NCI-H2196 (cell line): Measurements from ENCODE around the gene MAP3K20.

ENCODE experiments used
- DNase-seq: peaks from one replicate; lab custom pipeline; 2025; ENCODE audit not compliant: unreplicated experiment; lab: John Stamatoyannopoulos, UW

MAP3K20 gene

DNA sequence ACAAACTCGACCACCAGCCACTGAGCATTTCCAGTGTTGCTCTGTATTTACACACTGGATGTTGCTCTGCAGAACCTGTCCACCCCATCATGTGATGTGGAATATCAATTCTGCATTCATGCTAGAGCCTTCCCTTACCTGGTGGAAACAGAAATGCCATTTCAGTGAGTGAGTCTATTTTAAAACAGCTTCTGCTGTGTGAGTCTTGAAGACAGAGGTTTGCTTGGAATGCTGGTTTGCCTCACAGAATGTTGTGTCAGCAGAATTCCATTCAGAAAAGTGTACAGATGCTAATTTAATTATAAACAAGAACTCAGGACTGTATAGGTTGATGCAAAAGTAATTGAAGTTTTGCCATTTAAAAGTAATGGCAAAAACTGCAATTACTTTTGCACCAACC, 118.3 kb downstream of the MAP3K20 start:
- DNase-seq, result no peak

GRCh38 chr2:173195100-173195499, 119.5 kb downstream of the MAP3K20 start:
- DNase-seq, result no peak

- DNase-seq, result no peak
These were observed 120.4 kb downstream of the MAP3K20 start for GRCh38 chr2:173196080-173196479.

- no peak for DNase-seq
These were observed 121.0 kb downstream of the MAP3K20 start for GRCh38 chr2:173196638-173197037.

DNA sequence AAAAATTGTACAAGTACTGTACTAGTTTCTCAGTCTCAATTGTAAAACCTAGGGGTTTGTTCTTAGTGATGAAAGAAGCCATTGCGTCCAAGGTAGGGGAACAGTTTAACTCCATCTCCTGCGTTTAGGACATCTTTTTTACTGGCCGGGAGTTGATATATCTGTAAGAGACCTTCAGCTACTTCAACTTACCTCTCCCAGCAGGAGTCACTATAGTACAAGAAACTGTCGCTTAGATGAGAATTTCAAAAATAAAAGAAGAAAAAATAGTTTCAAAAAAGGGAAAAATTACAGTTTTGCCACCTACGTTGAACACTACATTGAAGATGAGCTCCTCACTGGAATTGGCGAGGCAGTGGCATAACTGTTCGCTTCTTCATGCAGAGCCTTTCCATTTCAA, 122.7 kb downstream of the MAP3K20 start:
- no peak for DNase-seq

DNA sequence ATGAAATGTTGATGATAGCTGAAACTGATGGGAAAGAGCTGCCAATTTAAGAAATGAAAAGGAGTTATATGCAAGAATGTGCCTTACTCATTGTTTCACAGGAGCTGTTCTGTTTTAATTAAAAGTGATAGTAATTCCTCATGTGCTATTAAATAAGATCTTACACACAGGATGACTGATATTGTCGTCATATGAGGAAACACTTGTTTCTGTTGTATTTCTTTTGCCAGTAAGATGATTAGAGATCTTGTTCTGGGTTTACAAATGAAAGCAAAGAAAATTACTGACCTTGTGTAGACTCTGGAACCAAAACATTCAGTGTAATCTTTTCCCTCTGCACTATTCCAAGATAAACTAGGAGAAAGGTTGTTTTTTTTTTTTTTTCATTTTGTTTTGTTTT, 123.6 kb downstream of the MAP3K20 start:
- DNase-seq, result no peak

- DNase-seq, result no peak
These were observed 126.9 kb downstream of the MAP3K20 start for GRCh38 chr2:173202570-173202969.

- DNase-seq, result peak; percentile 33
These were observed 128.7 kb downstream of the MAP3K20 start for GRCh38 chr2:173204316-173204715.

DNA sequence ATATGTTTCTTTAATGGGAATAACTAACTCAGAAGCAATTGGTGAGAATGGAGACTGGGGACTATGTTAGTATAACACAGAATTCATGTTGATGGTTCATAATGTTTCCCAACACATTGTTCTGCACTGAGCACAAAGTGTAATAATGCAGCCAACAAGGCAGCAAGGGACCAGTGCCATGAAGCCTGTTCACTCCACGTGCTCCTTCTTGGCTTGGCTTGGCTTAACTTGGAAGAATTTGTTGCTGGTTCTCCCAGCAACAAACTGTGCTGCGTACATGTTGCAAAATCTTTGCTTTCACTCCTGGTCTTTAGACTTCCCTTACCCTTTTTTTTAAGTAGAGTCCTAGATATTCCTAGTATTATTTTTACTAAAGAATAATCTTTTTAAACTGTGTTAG, 129.7 kb downstream of the MAP3K20 start:
- no peak for DNase-seq

- peak; percentile 55 for DNase-seq
These were observed 131.5 kb downstream of the MAP3K20 start for GRCh38 chr2:173207124-173207523.

GRCh38 chr2:173210270-173211196, 134.9 kb downstream of the MAP3K20 start:
- DNase-seq, result peak; percentile 84

DNA sequence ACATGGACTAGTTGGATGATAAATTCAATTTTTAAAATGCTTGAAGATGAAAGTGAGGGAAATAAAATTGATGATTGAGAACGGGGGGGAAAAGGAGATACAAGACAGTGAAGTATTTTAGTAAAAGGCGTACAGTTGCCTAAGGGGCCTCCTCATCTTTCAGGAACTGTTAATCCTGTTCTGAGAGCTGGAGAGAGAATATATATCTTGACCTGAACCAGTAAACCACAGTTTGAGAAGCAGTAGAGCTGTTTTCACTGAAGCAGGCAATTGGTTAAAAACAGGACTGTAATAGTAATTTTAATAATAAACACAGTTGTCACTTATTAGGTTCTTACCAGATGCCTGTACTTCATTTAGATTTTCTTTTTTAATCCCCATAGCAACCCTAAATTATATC, 137.5 kb downstream of the MAP3K20 start:
- DNase-seq, result no peak

- no peak for DNase-seq
These were observed 138.6 kb downstream of the MAP3K20 start for GRCh38 chr2:173214213-173214612.

DNA sequence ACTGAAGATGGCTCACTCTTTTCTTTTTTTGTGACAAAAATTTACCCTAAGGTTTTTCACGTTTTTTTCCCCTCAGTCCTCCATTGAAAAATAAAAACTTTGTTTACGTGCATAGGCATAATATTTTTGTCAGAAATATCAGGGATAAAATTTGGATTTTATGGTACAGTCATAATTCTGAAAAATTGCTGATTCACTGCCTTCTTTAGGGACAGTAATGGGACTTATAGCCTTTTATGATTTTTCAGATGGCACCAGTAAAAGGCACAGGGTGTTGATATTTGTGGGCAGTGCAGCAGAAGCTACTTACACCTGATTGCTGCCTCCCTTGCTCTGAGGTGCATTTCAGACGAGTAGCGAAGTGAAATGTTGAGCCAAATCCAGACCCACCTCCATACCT, 139.7 kb downstream of the MAP3K20 start:
- DNase-seq, result no peak

GRCh38 chr2:173216051-173216450, 140.4 kb downstream of the MAP3K20 start:
- no peak for DNase-seq

DNA sequence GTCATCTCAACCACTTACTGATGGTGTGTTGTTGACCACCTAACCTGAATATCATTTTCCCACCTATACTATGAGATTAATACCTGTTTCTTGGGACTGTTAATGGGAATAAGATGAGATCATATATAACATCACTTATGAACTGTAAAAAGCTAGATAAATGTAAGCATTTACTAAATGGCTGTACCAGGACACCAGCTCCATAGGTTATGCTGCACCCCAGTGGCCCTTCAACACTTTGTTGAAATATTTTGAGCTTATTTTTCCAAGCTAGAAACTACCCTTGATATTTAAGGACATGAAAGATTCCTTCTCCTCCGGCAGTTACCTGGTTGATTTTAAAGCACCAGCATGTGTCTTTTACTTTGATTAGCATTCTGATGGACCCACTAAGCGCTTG, 141.0 kb downstream of the MAP3K20 start:
- DNase-seq, result no peak

DNA sequence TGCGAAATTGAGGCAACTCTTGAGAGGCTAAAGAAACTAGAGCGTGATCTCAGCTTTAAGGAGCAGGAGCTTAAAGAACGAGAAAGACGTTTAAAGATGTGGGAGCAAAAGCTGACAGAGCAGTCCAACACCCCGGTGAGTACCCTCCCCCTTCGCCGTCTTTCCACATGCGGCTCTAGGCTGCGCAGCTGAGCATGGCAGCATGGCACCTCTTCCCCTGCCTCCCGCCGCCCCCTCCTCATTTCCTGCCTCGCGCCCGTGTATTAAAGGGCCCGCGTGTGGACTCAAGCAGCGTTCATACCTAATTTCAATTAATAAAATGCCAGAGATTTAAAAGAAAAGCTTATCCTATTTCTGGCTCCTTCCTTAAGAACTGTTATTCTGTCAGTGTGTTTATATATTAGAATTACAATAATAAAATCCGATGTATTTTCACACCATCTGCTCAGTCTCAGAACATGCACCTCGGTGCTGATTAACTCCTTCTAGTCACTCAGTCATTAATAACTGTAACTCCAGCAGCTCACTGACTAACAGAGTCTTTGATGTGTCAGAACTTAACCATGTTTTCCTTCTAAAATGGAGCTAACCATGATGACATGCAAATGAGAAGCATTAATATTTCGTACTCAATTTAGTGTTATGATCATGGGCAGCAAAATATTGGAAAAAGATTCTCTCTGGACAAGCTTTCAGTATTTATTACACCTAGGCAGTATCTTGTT, 141.6 kb downstream of the MAP3K20 start:
- DNase-seq, result no peak

DNA sequence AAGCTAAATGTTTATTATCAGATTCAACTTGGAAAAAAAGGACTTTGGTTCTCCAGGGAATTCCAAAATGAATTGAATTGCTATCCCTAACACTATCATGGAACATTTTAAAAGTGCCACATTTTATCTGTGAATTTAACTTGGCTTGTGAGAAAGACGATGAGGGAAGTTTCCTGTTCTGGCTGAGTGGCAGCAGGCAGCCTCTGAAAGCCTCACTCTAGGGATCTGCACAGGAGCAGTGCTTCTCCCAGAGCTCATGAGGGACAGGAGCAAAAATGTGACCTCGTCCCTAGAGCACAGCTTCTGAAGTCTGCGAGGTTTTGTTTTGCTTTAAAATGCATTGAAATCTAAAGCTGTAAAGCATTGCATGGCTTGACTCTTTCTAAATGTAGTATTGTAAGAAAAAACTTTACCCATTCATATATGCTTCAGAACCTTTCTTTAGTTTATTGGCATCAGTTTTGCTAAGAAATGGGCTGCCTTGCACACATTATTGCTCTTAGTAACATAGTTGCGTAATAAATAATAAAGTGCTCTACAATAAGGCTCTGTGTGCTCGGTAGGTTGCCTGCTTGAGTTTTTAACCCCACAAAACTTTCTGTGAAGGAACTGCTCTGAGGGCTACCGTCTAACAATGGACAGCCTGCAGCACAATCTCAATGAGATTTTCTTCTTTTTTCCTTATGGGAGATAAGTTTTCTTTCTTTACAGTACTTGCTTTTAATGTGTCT, 142.8 kb downstream of the MAP3K20 start:
- DNase-seq, result peak; percentile 19

DNA sequence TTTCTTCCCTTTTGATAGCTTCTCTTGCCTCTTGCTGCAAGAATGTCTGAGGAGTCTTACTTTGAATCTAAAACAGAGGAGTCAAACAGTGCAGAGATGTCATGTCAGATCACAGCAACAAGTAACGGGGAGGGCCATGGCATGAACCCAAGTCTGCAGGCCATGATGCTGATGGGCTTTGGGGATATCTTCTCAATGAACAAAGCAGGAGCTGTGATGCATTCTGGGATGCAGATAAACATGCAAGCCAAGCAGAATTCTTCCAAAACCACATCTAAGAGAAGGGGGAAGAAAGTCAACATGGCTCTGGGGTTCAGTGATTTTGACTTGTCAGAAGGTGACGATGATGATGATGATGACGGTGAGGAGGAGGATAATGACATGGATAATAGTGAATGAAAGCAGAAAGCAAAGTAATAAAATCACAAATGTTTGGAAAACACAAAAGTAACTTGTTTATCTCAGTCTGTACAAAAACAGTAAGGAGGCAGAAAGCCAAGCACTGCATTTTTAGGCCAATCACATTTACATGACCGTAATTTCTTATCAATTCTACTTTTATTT, 145.6 kb downstream of the MAP3K20 start:
- DNase-seq, result no peak

- no peak for DNase-seq
These were observed 146.4 kb downstream of the MAP3K20 start for GRCh38 chr2:173221937-173222594.

- no peak for DNase-seq
These were observed 148.2 kb downstream of the MAP3K20 start for GRCh38 chr2:173223871-173224270.
